ENCODE data around the gene MCF2L2.
A peak's percentile ranks its signal among the peaks of the same experiment; 100 is the strongest.
"Not testable (repeated sequence)": the region's sequence is repeated elsewhere in the genome, so short reads cannot be mapped to it uniquely, and the experiment has no call there.

MCF2L2 gene

DNA sequence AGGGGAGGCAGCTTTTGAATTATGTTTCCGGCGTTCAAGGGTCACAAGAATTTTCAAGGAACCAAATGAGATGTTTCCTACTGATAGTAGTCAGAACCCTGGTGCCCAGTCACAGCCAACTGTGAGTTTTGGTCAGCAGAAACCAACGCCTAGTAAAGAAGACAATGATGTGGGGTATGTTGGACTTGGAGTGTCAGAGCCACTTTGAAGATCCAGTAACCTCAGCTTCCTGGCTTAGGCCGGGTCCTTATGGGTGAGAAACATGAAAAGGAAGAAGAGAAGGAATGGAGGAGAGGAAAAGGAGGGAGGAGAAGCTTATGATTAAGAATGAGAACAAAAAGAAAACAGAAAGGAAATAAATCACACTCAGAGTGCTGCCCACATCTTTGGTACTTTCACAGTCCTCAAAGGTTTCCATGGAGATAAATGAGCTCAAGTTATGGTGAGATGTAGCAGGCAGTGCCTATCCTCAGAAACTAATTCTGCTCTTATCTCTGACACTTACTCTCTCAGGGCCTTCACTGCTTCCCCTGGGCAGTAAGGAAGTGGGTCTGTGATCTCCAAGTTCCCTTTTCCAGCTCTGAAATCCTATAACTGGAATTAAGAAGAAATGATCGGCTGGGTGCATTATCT is 2.0 kb upstream of the MCF2L2 start:
- H3K4me3 ChIP-seq (ENCODE audit: low read depth, low read length), result no peak overlapping the region
- H3K9me3 ChIP-seq (ENCODE audit: control insufficient read depth, insufficient read depth, low read depth, low read length), result no peaks in the 10 kb centered on the region
- H3K36me3 ChIP-seq (ENCODE audit: control insufficient read depth, insufficient read depth, low read length), result no peaks in the 10 kb centered on the region
- H3K27ac ChIP-seq (ENCODE audit: low read depth, low read length), result no peak overlapping the region
- no peak overlapping the region for H3K9ac ChIP-seq (ENCODE audit: low read length)
- H3K27me3 ChIP-seq (ENCODE audit: control insufficient read depth, insufficient read depth, low read length), result peaks cover 13% of the 10 kb centered on the region
- peaks cover 28% of the 10 kb centered on the region for H3K4me1 ChIP-seq (ENCODE audit: control insufficient read depth, insufficient read depth, low read length)

- no peaks in the 10 kb centered on the region for H3K9me3 ChIP-seq (ENCODE audit: control insufficient read depth, insufficient read depth, low read depth, low read length)
- H3K36me3 ChIP-seq (ENCODE audit: control insufficient read depth, insufficient read depth, low read length), result no peaks in the 10 kb centered on the region; the same call in 1 of the 2 replicates
- H3K27me3 ChIP-seq (ENCODE audit: control insufficient read depth, insufficient read depth, low read length), result peaks cover 13% of the 10 kb centered on the region
- H3K27ac ChIP-seq (ENCODE audit: low read depth, low read length), result 0 out of 2 replicates have a peak overlapping the region, but pooled peaks have one; percentile 37
- H3K4me3 ChIP-seq (ENCODE audit: low read depth, low read length), result peak overlapping the region; percentile 97
- H3K9ac ChIP-seq (ENCODE audit: low read length), result peak overlapping the region; percentile 65
- H3K4me1 ChIP-seq (ENCODE audit: control insufficient read depth, insufficient read depth, low read length), result 0 out of 2 replicates have a peak, but pooled peaks cover 9% of the 10 kb centered on the region
Measured at GRCh38 chr3:183427876-183428446, 458 bp downstream of the MCF2L2 start.

DNA sequence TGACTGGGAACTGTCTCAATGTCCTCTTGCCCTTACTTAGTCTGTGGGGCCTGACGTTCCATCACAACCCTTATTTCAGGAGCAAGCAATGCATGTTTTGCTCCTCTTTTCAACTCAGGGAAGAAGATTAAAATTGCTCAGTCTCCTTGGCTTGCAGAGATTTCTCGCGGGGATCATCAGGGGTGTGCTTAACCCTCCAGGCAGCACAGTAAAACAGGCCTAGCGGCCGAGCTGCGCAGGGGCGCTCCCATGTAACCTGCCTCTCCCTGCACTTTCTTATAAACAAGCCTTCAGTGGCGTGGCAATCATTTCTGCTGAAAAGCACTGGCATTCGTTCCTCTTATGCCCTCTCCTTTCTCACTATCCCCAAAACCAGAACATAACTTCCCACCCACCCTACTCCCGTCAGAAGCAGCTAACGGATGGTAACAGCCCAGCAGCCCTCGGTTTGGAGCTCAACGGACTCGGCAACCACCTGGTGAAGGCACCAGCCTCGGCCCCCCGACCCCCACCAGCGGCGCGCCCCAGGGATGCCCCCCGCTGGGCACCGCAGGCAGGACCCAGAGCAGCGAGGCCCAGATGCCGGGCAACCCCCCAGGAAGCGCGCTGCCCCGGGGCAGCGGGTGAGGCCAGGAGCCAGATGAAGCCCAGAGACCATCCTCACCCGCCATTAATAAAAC is 1.1 kb downstream of the MCF2L2 start:
- Histone ChIP-seq H3K27ac (ENCODE audit: low read depth, low read length) (no peak overlapping the region), H3K4me3 (ENCODE audit: low read depth, low read length) (peak overlapping the region; percentile 97)

DNA sequence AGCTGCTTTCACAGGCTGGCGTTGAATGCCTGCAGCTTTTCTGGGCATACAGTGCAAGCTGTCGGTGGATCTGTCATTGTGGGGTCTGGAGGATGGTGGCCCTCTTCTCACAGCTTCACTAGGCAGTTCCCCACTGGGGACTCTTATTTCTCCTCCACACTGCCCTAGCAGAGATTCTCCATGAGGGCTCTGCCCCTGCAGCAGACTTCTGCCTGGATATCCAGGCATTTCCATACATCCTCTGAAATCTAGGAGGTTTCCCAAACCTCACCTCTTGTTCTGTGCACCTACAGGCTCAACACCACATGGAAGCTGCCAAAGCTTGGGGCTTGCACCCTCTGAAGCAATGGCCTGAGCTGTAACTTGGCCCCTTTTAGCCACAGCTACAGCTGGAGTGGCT is 9.6 kb downstream of the MCF2L2 start:
- not testable (repeated sequence) for H3K4me3 ChIP-seq (ENCODE audit: low read depth, low read length); H3K4me1 ChIP-seq (ENCODE audit: control insufficient read depth, insufficient read depth, low read length); H3K9ac ChIP-seq (ENCODE audit: low read length); H3K36me3 ChIP-seq (ENCODE audit: control insufficient read depth, insufficient read depth, low read length); H3K27ac ChIP-seq (ENCODE audit: low read depth, low read length); H3K27me3 ChIP-seq (ENCODE audit: control insufficient read depth, insufficient read depth, low read length)
- H3K9me3 ChIP-seq (ENCODE audit: control insufficient read depth, insufficient read depth, low read depth, low read length), result peaks cover 37% of the 10 kb centered on the region

More for the DNA sequence above, 1.1 kb downstream of the MCF2L2 start:
- Histone ChIP-seq H3K36me3 (ENCODE audit: control insufficient read depth, insufficient read depth, low read length) (no peaks in the 10 kb centered on the region; the same call in 1 of the 2 replicates), H3K27me3 (ENCODE audit: control insufficient read depth, insufficient read depth, low read length) (peaks cover 13% of the 10 kb centered on the region), H3K4me1 (ENCODE audit: control insufficient read depth, insufficient read depth, low read length) (0 out of 2 replicates have a peak, but pooled peaks cover 9% of the 10 kb centered on the region), H3K9me3 (ENCODE audit: control insufficient read depth, insufficient read depth, low read depth, low read length) (no peaks in the 10 kb centered on the region), H3K9ac (ENCODE audit: low read length) (peak overlapping the region; percentile 65)

GRCh38 chr3:183411216-183411922 is 17.1 kb downstream of the MCF2L2 start:
- H3K4me3 ChIP-seq (ENCODE audit: low read depth, low read length), result no peak overlapping the region
- no peak overlapping the region for H3K27ac ChIP-seq (ENCODE audit: low read depth, low read length)
- H3K9me3 ChIP-seq (ENCODE audit: control insufficient read depth, insufficient read depth, low read depth, low read length), result no peaks in the 10 kb centered on the region; the same call in 1 of the 2 replicates
- H3K36me3 ChIP-seq (ENCODE audit: control insufficient read depth, insufficient read depth, low read length), result no peaks in the 10 kb centered on the region
- H3K9ac ChIP-seq (ENCODE audit: low read length), result no peak overlapping the region
- no peaks in the 10 kb centered on the region; the same call in 1 of the 2 replicates for H3K4me1 ChIP-seq (ENCODE audit: control insufficient read depth, insufficient read depth, low read length)
- no peaks in the 10 kb centered on the region for H3K27me3 ChIP-seq (ENCODE audit: control insufficient read depth, insufficient read depth, low read length)

GRCh38 chr3:183410759-183411158 is 17.7 kb downstream of the MCF2L2 start:
- H3K4me3 ChIP-seq (ENCODE audit: low read depth, low read length), result no peak overlapping the region
- no peaks in the 10 kb centered on the region for H3K27me3 ChIP-seq (ENCODE audit: control insufficient read depth, insufficient read depth, low read length)

GRCh38 chr3:183410280-183410679 is 18.1 kb downstream of the MCF2L2 start:
- Histone ChIP-seq H3K27ac (ENCODE audit: low read depth, low read length) (no peak overlapping the region), H3K9ac (ENCODE audit: low read length) (no peak overlapping the region), H3K36me3 (ENCODE audit: control insufficient read depth, insufficient read depth, low read length) (no peaks in the 10 kb centered on the region), H3K9me3 (ENCODE audit: control insufficient read depth, insufficient read depth, low read depth, low read length) (no peaks in the 10 kb centered on the region), H3K4me1 (ENCODE audit: control insufficient read depth, insufficient read depth, low read length) (no peaks in the 10 kb centered on the region; the same call in 1 of the 2 replicates), H3K4me3 (ENCODE audit: low read depth, low read length) (no peak overlapping the region), H3K27me3 (ENCODE audit: control insufficient read depth, insufficient read depth, low read length) (no peaks in the 10 kb centered on the region)

More at GRCh38 chr3:183410759-183411158, 17.7 kb downstream of the MCF2L2 start:
- Histone ChIP-seq H3K27ac (ENCODE audit: low read depth, low read length) (no peak overlapping the region), H3K4me1 (ENCODE audit: control insufficient read depth, insufficient read depth, low read length) (no peaks in the 10 kb centered on the region; the same call in 1 of the 2 replicates), H3K9me3 (ENCODE audit: control insufficient read depth, insufficient read depth, low read depth, low read length) (no peaks in the 10 kb centered on the region), H3K36me3 (ENCODE audit: control insufficient read depth, insufficient read depth, low read length) (no peaks in the 10 kb centered on the region), H3K9ac (ENCODE audit: low read length) (no peak overlapping the region)

DNA sequence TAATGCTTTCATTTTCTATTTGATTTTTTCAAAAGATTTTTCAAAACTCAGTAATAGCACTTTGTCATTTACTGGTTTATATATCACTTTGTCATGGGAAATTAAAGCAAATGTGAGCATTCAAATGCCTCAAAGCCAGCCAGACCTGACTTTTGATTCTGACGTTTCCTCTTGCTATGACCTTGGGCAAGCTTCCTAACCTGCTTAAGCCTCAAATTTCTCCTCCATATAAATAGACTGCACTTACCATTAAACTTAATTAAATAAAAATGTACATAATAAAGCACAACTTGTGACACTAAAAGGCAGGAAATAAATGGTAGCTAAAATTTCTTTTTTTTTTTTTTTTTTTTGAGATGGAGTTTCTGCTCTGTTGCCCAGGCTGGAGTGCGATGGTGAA is 19.2 kb downstream of the MCF2L2 start:
- no peaks in the 10 kb centered on the region for H3K27me3 ChIP-seq (ENCODE audit: control insufficient read depth, insufficient read depth, low read length)
- H3K4me3 ChIP-seq (ENCODE audit: low read depth, low read length), result no peak overlapping the region
- no peaks in the 10 kb centered on the region; the same call in 1 of the 2 replicates for H3K4me1 ChIP-seq (ENCODE audit: control insufficient read depth, insufficient read depth, low read length)
- H3K9ac ChIP-seq (ENCODE audit: low read length), result no peak overlapping the region
- H3K27ac ChIP-seq (ENCODE audit: low read depth, low read length), result no peak overlapping the region
- H3K36me3 ChIP-seq (ENCODE audit: control insufficient read depth, insufficient read depth, low read length), result no peaks in the 10 kb centered on the region
- no peaks in the 10 kb centered on the region for H3K9me3 ChIP-seq (ENCODE audit: control insufficient read depth, insufficient read depth, low read depth, low read length)

DNA sequence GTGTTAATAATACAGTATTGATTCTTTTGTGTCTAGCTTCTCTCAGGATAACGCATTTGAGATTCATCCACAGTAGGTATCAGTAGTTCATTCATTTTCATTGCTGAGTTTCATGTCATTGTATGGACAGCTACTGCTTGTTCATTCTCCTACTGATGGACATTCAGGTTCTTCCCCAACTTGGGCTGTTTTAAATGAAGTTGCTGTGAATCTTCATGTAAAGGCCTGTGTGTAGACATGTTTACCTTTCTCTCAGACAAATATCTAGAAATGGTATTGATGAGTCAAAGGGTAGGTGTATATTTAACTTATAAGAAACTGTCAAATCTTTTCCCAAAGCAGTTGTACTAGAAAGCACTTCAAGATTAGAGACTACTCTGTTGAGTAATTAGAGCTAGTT is 26.7 kb downstream of the MCF2L2 start:
- Histone ChIP-seq H3K27me3 (ENCODE audit: control insufficient read depth, insufficient read depth, low read length) (no peaks in the 10 kb centered on the region), H3K9ac (ENCODE audit: low read length) (no peak overlapping the region), H3K4me1 (ENCODE audit: control insufficient read depth, insufficient read depth, low read length) (no peaks in the 10 kb centered on the region), H3K36me3 (ENCODE audit: control insufficient read depth, insufficient read depth, low read length) (no peaks in the 10 kb centered on the region), H3K9me3 (ENCODE audit: control insufficient read depth, insufficient read depth, low read depth, low read length) (no peaks in the 10 kb centered on the region), H3K4me3 (ENCODE audit: low read depth, low read length) (no peak overlapping the region), H3K27ac (ENCODE audit: low read depth, low read length) (no peak overlapping the region)

DNA sequence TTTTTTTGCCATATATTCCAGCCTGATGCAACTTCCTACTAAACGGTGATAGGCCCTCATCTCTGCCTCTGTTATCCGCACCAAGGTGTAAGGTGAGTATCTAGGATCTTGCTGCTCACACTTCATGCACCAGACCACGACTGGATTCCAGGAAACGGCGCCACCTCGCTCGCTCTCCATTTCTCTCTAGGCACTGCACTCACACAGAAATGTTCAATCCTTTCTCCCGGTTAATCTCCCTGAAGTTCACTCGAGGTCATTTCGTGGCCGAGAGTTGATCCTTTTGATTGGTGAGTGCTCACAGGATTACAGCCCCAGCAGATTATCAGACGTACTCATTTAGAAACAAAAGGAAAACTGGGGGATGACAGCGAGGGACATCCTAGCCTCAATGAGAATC is 28.1 kb downstream of the MCF2L2 start:
- H3K27me3 ChIP-seq (ENCODE audit: control insufficient read depth, insufficient read depth, low read length), result no peaks in the 10 kb centered on the region
- H3K4me3 ChIP-seq (ENCODE audit: low read depth, low read length), result no peak overlapping the region
- no peak overlapping the region for H3K9ac ChIP-seq (ENCODE audit: low read length)
- H3K9me3 ChIP-seq (ENCODE audit: control insufficient read depth, insufficient read depth, low read depth, low read length), result no peaks in the 10 kb centered on the region
- no peak overlapping the region for H3K27ac ChIP-seq (ENCODE audit: low read depth, low read length)
- no peaks in the 10 kb centered on the region for H3K4me1 ChIP-seq (ENCODE audit: control insufficient read depth, insufficient read depth, low read length)
- no peaks in the 10 kb centered on the region for H3K36me3 ChIP-seq (ENCODE audit: control insufficient read depth, insufficient read depth, low read length)

Measured in HUES6 (cell line).